Trophoblast cell (in vitro differentiated cells and primary cell): ENCODE results near the gene CDC42BPB.
A peak's percentile ranks its signal among the peaks of the same experiment; 100 is the strongest.

Experiments
- DNase-seq, 2 donors: peaks; one replicate each; pipeline ENCODE4 v3.0.0-alpha.2; 2016
- H2AFZ ChIP-seq: 2 replicates; pipeline ENCODE4 v1.6.1; 2013; ENCODE audit warnings: low read length, moderate library complexity, mild to moderate bottlenecking; ENCODE audit not compliant: insufficient read depth, poor library complexity
- H2AK5ac ChIP-seq: 2 replicates; pipeline ENCODE4 v1.6.1; 2013; ENCODE audit warnings: mild to moderate bottlenecking, low read length
- H2BK120ac ChIP-seq: 2 replicates; pipeline ENCODE4 v1.6.1; 2013; ENCODE audit warnings: low read length, mild to moderate bottlenecking, moderate library complexity; ENCODE audit not compliant: insufficient read depth, poor library complexity
- H2BK12ac ChIP-seq: 2 replicates; pipeline ENCODE4 v1.6.1; 2013; ENCODE audit warnings: mild to moderate bottlenecking, low read length, moderate library complexity
- H2BK5ac ChIP-seq: 2 replicates; pipeline ENCODE4 v1.6.1; 2013; ENCODE audit warnings: low read length, low read depth, moderate library complexity, mild to moderate bottlenecking; ENCODE audit not compliant: poor library complexity
- H3K14ac ChIP-seq: 2 replicates; pipeline ENCODE4 v1.6.1; 2013; ENCODE audit warnings: mild to moderate bottlenecking, low read length
- H3K18ac ChIP-seq: 2 replicates; pipeline ENCODE4 v1.6.1; 2013; ENCODE audit warnings: mild to moderate bottlenecking, low read length
- H3K23ac ChIP-seq: 2 replicates; pipeline ENCODE4 v1.6.1; 2013; ENCODE audit warnings: low read length
- H3K27ac ChIP-seq: 2 replicates; pipeline ENCODE4 v1.5.1; 2013; ENCODE audit warnings: low read depth, mild to moderate bottlenecking, inconsistent platforms, low read length, moderate library complexity
- H3K27me3 ChIP-seq: 2 replicates; pipeline ENCODE4 v1.6.1; 2013; ENCODE audit warnings: inconsistent platforms, mild to moderate bottlenecking, low read length, moderate library complexity; ENCODE audit not compliant: insufficient read depth
- H3K36me3 ChIP-seq, 2 experiments: 1 replicate in 1 of 2; 2 replicates in 1 of 2; pipeline ENCODE4 v1.6.1; 2013; ENCODE audit warnings: low read length in 2 of 2, mild to moderate bottlenecking in 2 of 2, moderate library complexity in 1 of 2; ENCODE audit not compliant: insufficient read depth in 2 of 2, control insufficient read depth in 1 of 2
- H3K4ac ChIP-seq: 2 replicates; pipeline ENCODE4 v1.6.1; 2013; ENCODE audit warnings: low read depth, mild to moderate bottlenecking, low read length, moderate library complexity
- H3K4me1 ChIP-seq, 2 experiments: 1 replicate in 1 of 2; 2 replicates in 1 of 2; pipeline ENCODE4 v1.6.1; 2013; ENCODE audit warnings: low read length in 2 of 2, mild to moderate bottlenecking in 2 of 2, moderate library complexity in 1 of 2; ENCODE audit not compliant: insufficient read depth in 2 of 2, control insufficient read depth in 1 of 2
- H3K4me2 ChIP-seq: 2 replicates; pipeline ENCODE4 v1.6.1; 2013; ENCODE audit warnings: inconsistent platforms, mild to moderate bottlenecking, low read length, moderate library complexity
- H3K4me3 ChIP-seq: 2 replicates; pipeline ENCODE4 v1.5.1; 2013; ENCODE audit warnings: mild to moderate bottlenecking, low read depth, low read length, inconsistent platforms
- H3K79me1 ChIP-seq: one replicate; pipeline ENCODE4 v1.6.1; 2013; ENCODE audit warnings: low read length
- H3K79me2 ChIP-seq: 2 replicates; pipeline ENCODE4 v1.6.1; 2013; ENCODE audit warnings: low read length, mild to moderate bottlenecking; ENCODE audit not compliant: control insufficient read depth, insufficient read depth, poor library complexity
- H3K9ac ChIP-seq: 2 replicates; pipeline ENCODE4 v1.6.1; 2013; ENCODE audit warnings: mild to moderate bottlenecking, low read length
- H3K9me3 ChIP-seq: 2 replicates; pipeline ENCODE4 v1.6.1; 2013; ENCODE audit warnings: low read depth, mild to moderate bottlenecking, control low read depth, inconsistent platforms, low read length; ENCODE audit not compliant: insufficient read depth
- H4K12ac ChIP-seq: 2 replicates; pipeline ENCODE4 v1.6.1; 2013; ENCODE audit warnings: low read depth, mild to moderate bottlenecking, low read length, moderate library complexity
- H4K8ac ChIP-seq: 2 replicates; pipeline ENCODE4 v1.6.1; 2013; ENCODE audit warnings: low read depth, mild to moderate bottlenecking, low read length, moderate library complexity
- H4K91ac ChIP-seq: one replicate; pipeline ENCODE4 v1.6.1; 2013; ENCODE audit warnings: low read depth, mild to moderate bottlenecking, low read length, moderate library complexity
- WGBS: extraction: QIAGEN DNeasy Blood & Tissue Kit; methylation state at CpG from one replicate; pipeline ENCODE4 v1.1.7; 2013; ENCODE audit warnings: missing lambda C conversion rate; ENCODE audit not compliant: insufficient read length, insufficient coverage; ENCODE audit errors: extremely low coverage; 5-methylcytosine and 5-hydroxymethylcytosine counted together

The CDC42BPB gene

GRCh38 chr14:103078420-103078749, 21.0 kb upstream of the CDC42BPB start:
- Histone ChIP-seq H3K79me2 (no peaks in the 10 kb centered on the region), H2AK5ac (no peak overlapping the region), H3K18ac (no peak overlapping the region), H3K4ac (no peak overlapping the region), H3K27me3 (no peaks in the 10 kb centered on the region), H3K27ac (no peak overlapping the region), H2BK12ac (no peak overlapping the region), H3K4me2 (no peak overlapping the region), H3K14ac (no peak overlapping the region), H3K9me3 (peaks cover 4% of the 10 kb centered on the region), H3K4me3 (no peak overlapping the region), H4K8ac (no peak overlapping the region), H3K9ac (no peak overlapping the region), H4K91ac (no peak overlapping the region), H3K79me1 (no peaks in the 10 kb centered on the region), H2AFZ (no peak overlapping the region), H3K23ac (no peak overlapping the region), H3K4me1 (peaks cover 4 to 5% of the 10 kb centered on the region in 2 experiments), H2BK120ac (no peak overlapping the region), H3K36me3 (no peaks in the 10 kb centered on the region), H2BK5ac (no peak overlapping the region), H4K12ac (no peak overlapping the region)
- DNase-seq, result peak; percentile 54 to 81
- WGBS, result no CpG with 5 or more reads among the region's 9 CpGs

GRCh38 chr14:103074729-103075367, 17.5 kb upstream of the CDC42BPB start:
- Histone ChIP-seq H3K79me1 (no peaks in the 10 kb centered on the region), H3K18ac (no peak overlapping the region), H3K4me3 (no peak overlapping the region), H3K4me1 (peaks cover 4 to 5% of the 10 kb centered on the region in 2 experiments), H3K14ac (no peak overlapping the region), H3K27me3 (no peaks in the 10 kb centered on the region), H2AK5ac (no peak overlapping the region), H3K79me2 (no peaks in the 10 kb centered on the region), H3K36me3 (no peaks in the 10 kb centered on the region), H3K23ac (no peak overlapping the region), H2AFZ (peak overlapping the region; percentile 67), H3K4ac (no peak overlapping the region), H3K27ac (no peak overlapping the region), H3K9ac (no peak overlapping the region), H2BK5ac (no peak overlapping the region), H2BK12ac (no peak overlapping the region), H4K8ac (no peak overlapping the region), H4K12ac (no peak overlapping the region), H2BK120ac (no peak overlapping the region), H3K4me2 (peak overlapping the region; percentile 61), H3K9me3 (peaks cover 2% of the 10 kb centered on the region), H4K91ac (no peak overlapping the region)
- DNase-seq, result peak in 1 of 2 donors; percentile 25
- no CpG with 5 or more reads among the region's 21 CpGs for WGBS

- no peak overlapping the region for H3K23ac ChIP-seq
- no peak overlapping the region for H4K8ac ChIP-seq
- DNase-seq, result peak in 1 of 2 donors; percentile 62
- H3K9ac ChIP-seq, result no peak overlapping the region
- no peak overlapping the region for H3K4me3 ChIP-seq
- H3K18ac ChIP-seq, result no peak overlapping the region
- peaks cover 2% of the 10 kb centered on the region for H3K9me3 ChIP-seq
- H3K4ac ChIP-seq, result no peak overlapping the region
- no peak overlapping the region for H3K14ac ChIP-seq
- no peak overlapping the region for H2BK5ac ChIP-seq
- no peak overlapping the region for H4K12ac ChIP-seq
- WGBS, result no CpG with 5 or more reads among the region's 21 CpGs
- no peak overlapping the region for H3K4me2 ChIP-seq
- no peak overlapping the region for H3K27ac ChIP-seq
- no peaks in the 10 kb centered on the region for H3K36me3 ChIP-seq
- H3K79me2 ChIP-seq, result no peaks in the 10 kb centered on the region
- H3K4me1 ChIP-seq, result peaks cover 4 to 5% of the 10 kb centered on the region in 2 experiments
- H2BK12ac ChIP-seq, result no peak overlapping the region
- H2BK120ac ChIP-seq, result no peak overlapping the region
- H2AK5ac ChIP-seq, result no peak overlapping the region
- no peaks in the 10 kb centered on the region for H3K27me3 ChIP-seq
- H3K79me1 ChIP-seq, result no peaks in the 10 kb centered on the region
- H2AFZ ChIP-seq, result no peak overlapping the region
- no peak overlapping the region for H4K91ac ChIP-seq
These were observed 16.8 kb upstream of the CDC42BPB start for GRCh38 chr14:103073876-103074728.

GRCh38 chr14:103073367-103073875, 16.1 kb upstream of the CDC42BPB start:
- Histone ChIP-seq H3K4me1 (peaks cover 4 to 5% of the 10 kb centered on the region in 2 experiments), H3K27me3 (no peaks in the 10 kb centered on the region), H2BK120ac (no peak overlapping the region), H3K14ac (no peak overlapping the region), H3K4ac (no peak overlapping the region), H4K8ac (no peak overlapping the region), H2AK5ac (no peak overlapping the region), H2BK5ac (no peak overlapping the region), H3K9me3 (peaks cover 2% of the 10 kb centered on the region), H4K12ac (no peak overlapping the region), H2AFZ (no peak overlapping the region), H3K27ac (no peak overlapping the region), H3K79me1 (no peaks in the 10 kb centered on the region), H4K91ac (no peak overlapping the region), H3K36me3 (no peaks in the 10 kb centered on the region), H3K4me3 (no peak overlapping the region), H3K23ac (no peak overlapping the region), H3K4me2 (no peak overlapping the region), H2BK12ac (no peak overlapping the region), H3K79me2 (no peaks in the 10 kb centered on the region), H3K18ac (no peak overlapping the region), H3K9ac (no peak overlapping the region)
- DNase-seq, result peak in 1 of 2 donors; percentile 64
- no CpG with 5 or more reads among the region's 14 CpGs for WGBS
